SK-MEL-5 (cell line): Measurements from ENCODE around the gene PVR. TPM values are rescaled to one million over a fixed set of nuclear protein-coding genes. Genes with fewer than 3 reads are reported as not detected.
A peak's percentile ranks its signal among the peaks of the same experiment; 100 is the strongest.
"Not testable (repeated sequence)": the region's sequence is repeated elsewhere in the genome, so short reads cannot be mapped to it uniquely, and the experiment has no call there.

ENCODE experiments used
- DNase-seq: peaks from one replicate; pipeline ENCODE4 v3.0.0-alpha.2; 2016; ENCODE audit warnings: low read depth, low spot score
- in situ Hi-C: cut with HindIII; loops from 2 replicates; pipeline ENCODE4 v1.10.0; 2016; ENCODE audit warnings: low sequenced_read_pairs, high pct_unique_total_duplicates, low pct_unique_long_range_greater_than_20kb
- total RNA-seq: library from RNA; depleted of rRNA; stranded (reverse); fragments of >200 nt; shearing (Covaris generic); gene quantifications from 2 replicates; pipeline ENCODE4 v1.2.3, GENCODE V29; 2014; rRNA removed

The PVR gene
- total RNA-seq, 1 experiment from 2014 or later = 56.0 TPM

DNA sequence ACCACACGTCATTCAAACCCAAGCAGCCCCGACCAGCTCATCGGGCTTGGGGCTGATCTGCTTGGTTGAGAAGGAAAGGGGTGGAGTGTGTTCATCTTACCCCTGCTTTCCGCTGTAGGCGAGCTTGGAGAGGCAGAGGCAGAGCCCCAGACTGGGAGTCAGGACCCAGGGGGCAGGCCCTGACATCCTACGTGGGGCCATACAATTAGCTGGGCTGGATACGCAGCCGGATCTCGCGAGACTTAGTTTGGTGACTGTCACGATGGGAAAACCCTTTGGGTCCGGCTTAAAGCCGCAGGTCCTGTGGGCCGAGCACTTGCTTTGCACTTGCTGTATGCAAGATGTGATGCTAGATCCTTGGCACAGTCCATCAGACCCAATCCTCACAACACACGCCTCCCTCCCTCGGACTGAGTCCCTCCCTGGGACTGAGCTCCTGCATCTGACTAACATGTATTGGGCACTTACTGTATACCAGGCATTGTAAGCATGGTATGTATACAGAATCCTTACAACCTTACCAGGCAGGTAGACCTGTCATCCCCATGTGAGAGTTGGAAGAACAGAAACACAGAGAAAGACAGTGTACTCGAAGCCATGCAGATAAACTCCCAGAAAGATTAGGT is 59.0 kb downstream of the PVR start:
- in situ Hi-C loops = no loop called here
- no peak for DNase-seq

DNA sequence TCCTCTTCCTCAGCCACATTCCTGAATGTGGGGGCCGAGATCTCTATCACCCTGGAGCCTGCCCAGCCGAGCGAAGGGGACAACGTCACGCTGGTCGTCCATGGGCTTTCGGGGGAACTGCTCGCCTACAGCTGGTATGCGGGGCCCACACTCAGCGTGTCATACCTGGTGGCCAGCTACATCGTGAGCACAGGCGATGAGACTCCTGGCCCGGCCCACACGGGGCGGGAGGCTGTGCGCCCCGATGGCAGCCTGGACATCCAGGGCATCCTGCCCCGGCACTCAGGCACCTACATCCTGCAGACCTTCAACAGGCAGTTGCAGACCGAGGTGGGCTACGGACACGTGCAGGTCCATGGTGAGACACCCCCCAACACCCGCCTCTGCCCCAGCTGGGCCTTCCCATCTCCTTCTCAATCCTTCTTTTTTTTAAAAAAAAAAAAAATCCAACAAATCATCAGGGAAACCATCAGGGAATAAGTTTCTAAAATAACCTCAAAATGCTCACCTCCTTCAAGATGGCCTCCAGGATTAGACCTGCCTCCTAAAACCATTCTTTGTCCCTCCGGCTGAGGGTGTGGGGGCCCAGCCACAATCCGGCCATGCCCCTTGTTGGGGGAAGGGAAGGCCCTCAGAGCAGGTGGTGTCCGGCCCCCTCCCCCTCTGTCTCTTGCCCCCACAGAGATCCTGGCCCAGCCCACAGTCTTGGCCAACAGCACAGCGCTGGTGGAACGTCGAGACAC is 59.8 kb downstream of the PVR start:
- in situ Hi-C loops = no loop called here
- no peak for DNase-seq

DNA sequence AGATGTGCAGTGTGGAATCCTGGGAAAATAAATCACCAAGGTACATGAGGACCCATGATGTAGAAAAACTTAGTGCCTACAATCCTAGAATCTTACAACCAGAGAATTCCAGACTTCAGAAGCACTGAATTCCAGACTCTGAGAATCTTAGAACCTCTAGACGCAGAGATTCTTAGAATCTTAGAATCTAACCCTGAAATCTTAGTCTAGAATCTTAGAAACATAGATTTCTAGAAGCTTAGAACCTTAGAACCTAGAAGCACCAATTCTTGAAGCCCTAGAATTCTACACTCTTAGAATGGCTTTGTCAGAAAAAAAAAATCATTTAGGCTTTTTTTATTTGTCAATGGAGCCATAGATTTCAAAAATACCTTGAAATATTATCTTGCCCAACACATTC is 61.3 kb downstream of the PVR start:
- no peak for DNase-seq
- in situ Hi-C loops = no loop called here

DNA sequence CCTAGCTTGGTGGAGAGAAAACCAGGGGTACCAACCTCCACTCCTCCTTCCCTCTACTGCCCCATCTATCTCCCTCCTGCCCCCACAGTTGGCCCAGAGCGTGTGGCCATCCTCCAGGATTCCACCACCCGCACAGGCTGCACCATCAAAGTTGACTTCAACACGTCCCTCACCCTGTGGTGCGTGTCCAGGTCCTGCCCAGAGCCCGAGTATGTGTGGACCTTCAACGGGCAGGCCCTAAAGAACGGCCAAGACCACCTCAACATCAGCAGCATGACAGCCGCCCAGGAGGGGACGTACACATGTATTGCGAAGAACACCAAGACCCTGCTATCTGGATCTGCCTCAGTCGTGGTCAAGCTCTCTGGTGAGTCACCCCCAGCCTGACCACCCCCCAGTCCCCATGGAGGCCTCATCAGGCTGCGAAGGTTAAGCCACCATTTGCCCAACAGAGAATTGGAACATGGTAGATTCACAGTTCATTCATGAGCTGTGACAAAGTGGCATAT is 61.8 kb downstream of the PVR start:
- DNase-seq = no peak
- in situ Hi-C loops = no loop called here

DNA sequence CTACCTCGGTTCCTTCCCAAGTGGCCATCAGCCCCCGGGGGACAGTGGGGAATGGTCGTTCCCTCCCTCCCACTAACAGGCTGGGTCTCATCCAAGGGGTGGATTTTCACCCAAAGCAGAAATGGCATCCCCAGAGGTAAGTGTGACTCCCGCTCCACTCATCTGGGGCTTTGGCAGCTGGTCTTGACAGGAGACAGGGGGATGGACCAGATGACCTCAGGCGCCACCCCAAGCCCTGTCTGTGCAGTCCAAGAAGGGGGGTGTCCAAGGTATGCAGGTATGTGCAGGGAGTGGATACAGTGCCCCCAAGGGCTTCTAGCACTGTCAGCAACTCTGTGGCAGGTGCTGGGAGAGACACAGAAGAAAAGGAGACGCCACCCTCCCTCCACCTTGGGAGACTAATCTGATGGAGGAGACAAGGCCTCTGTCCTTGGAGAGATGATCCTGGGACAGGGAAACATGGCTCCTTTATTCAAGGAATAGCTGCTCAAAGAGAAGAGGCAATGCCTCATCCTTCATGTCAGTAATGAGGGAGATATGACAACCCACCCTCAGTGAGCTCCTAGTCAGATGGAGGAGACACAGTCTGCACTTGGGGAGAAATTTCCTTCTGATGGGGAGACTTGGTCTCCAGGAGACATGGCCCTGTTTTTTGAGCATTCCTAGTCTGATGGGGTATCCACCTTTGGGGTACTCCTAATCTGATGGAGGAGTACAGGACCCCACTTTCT is 63.0 kb downstream of the PVR start:
- no peak for DNase-seq
- in situ Hi-C loops = no loop called here

DNA sequence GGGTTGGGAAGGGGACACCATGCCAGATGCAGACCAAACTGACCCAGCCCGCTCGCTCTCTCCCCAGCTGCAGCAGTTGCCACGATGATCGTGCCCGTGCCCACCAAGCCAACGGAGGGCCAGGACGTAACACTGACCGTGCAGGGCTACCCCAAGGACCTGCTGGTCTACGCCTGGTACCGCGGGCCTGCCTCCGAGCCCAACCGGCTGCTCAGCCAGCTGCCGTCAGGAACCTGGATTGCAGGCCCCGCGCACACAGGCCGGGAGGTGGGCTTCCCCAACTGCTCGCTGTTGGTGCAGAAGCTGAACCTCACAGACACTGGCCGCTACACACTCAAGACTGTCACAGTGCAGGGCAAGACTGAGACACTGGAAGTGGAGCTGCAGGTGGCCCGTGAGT is 64.1 kb downstream of the PVR start:
- DNase-seq = no peak
- in situ Hi-C loops = no loop called here

DNA sequence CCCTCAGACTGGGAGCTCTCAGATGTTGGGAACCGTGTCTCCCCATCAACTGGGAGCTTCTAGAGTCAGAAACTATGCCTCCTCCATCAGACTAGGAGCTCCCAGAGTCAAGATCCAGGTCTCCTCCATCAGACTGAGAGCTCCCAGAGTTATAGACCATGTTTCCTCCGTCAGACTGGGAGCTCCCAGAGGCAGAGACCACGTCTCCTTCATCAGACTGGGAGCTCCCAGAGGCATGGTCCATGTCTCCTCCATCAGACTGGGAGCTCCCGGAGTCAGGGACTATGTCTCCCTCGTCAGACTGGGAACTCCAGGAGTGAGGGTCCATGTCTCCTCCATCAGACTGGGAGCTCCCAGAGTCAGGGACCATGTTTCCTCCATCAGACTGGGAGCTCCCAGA is 65.2 kb downstream of the PVR start:
- in situ Hi-C loops = no loop called here
- DNase-seq = no peak

DNA sequence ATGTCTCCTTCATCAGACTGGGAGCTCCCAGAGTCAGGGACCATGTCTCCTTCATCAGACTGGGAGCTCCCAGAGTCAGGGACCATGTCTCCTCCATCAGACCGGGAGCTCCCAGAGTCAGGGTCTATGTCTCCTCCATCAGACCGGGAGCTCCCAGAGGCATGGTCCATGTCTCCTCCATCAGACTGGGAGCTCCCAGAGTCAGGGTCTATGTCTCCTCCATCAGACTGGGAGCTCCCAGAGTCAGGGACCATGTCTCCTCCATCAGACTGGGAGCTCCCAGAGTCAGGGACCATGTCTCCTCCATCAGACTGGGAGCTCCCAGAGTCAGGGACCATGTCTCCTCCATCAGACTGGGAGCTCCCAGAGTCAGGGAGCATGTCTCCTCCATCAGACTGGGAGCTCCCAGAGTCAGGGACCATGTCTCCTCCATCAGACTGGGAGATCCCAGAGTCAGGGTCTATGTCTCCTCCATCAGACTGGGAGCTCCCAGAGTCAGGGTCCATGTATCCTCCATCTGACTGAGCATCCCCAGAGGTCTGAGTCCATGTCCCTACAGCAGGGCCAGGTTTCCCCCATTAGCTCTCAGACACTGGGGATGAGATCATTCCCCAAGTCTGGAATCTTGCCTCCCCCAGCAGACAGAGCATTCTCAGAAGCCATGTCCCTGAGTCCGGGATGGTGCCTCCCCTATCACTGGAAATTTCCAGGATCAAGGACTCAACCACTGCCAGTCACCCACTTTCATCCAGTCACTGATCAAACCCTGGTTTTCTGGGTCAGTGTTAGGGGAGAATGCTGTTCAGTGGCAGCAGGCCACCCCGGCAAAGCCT is 65.9 kb downstream of the PVR start:
- in situ Hi-C loops, DNase-seq: not testable (repeated sequence)

DNA sequence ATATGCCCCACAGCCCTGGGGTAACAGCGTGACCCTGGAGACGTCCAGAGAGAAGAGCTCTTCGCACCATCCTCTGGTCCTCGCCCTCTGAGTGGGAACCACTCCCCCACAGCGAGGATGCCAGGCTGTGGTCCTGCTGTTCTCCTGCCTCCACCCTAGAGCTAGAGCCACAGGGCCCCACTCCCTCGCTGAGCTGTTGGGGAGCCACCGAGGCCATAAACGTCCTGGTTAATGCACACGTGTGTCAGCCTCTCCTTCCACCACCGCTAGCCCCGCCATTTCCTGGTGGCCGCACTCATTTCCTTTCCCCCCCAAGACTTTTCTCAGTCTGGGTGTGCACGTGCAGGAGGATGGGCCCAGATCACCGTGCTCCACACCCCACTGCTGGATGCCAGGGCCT is 66.8 kb downstream of the PVR start:
- in situ Hi-C loops = no loop called here
- DNase-seq = no peak

DNA sequence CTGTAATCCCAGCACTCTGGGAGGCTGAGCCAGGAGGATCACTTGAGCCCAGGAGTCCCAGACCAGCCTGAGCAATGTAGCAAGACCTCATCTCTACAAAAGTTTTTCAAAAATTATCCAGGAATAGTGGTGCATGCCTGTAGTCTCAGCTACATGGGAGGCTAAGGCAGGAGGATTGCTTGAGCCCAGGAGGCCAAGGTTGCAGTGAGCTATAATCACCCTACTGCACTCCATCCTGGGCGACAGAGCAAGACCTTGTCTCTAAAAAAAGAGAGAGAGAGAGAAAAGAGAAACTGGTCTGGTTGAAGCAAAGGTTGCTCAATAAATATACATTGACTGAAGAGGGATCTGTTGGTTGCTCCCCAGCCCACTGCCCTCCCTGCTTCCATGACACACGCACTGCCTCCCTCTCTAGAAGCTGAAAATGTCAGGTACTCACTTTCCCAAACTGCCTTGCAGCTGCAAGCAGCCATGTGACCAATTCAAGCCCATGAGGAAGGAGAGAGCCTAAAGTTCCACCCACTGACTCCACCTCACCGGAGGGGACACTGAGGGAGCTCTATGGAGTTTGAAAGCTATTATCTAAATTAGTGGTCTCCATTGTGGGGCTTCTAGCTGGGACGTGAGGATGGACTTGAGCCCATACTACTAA is 69.3 kb downstream of the PVR start:
- in situ Hi-C loops = no loop called here
- DNase-seq = peak; percentile 38

Other genes starting within 250 kb of the PVR start
- 2.6 and 3.6 TPM in 2 replicates for gene ZNF285, start 242.3 kb upstream of the PVR start, total RNA-seq
- 0.29 and 0.98 TPM in 2 replicates for gene ZNF229, start 195.4 kb upstream of the PVR start, total RNA-seq
- 6.7 and 7.4 TPM in 2 replicates for gene ZNF180, start 143.4 kb upstream of the PVR start, total RNA-seq
- not detected in 2 replicates for gene CEACAM20, start 114.2 kb upstream of the PVR start, total RNA-seq
- not detected in 2 replicates for gene IGSF23, start 30.3 kb upstream of the PVR start, total RNA-seq
- gene CEACAM19, start 27.6 kb downstream of the PVR start, total RNA-seq = 0.16 and 0.51 TPM in 2 replicates
- not detected in 2 replicates for gene CEACAM16, start 55.2 kb downstream of the PVR start, total RNA-seq
- gene BCL3, start 104.8 kb downstream of the PVR start, total RNA-seq = 2.7 and 3.7 TPM in 2 replicates
- not detected in 2 replicates for gene CBLC, start 134.0 kb downstream of the PVR start, total RNA-seq
- gene BCAM, start 165.2 kb downstream of the PVR start, total RNA-seq = 1.1 and 2.1 TPM in 2 replicates
- gene NECTIN2, start 202.4 kb downstream of the PVR start, total RNA-seq = 27.3 and 32.6 TPM in 2 replicates
- gene TOMM40, start 247.3 kb downstream of the PVR start, total RNA-seq = 96.6 and 106 TPM in 2 replicates